H1 (cell line): Measurements from ENCODE around the gene SETDB2. TPM values are rescaled to one million over a fixed set of nuclear protein-coding genes. Genes with fewer than 3 reads are reported as not detected.

Experiments used
- BCL11A ChIP-seq, 2 experiments: IDR thresholded peaks; one replicate each; pipeline ENCODE4 v1.6.1; 2011; ENCODE audit warnings: low read depth in 2 of 2, low read length in 2 of 2, mild to moderate bottlenecking in 2 of 2
- CHD7 ChIP-seq: fragments of 300-600 bp; sonication (generic); IDR thresholded peaks from 2 replicates; pipeline ENCODE4 v1.7.1; 2012; ENCODE audit warnings: low read length, moderate library complexity, mild to moderate bottlenecking, inconsistent platforms; ENCODE audit not compliant: insufficient replicate concordance
- CREB1 ChIP-seq: IDR thresholded peaks from 2 replicates; pipeline ENCODE4 v1.6.1; 2012; ENCODE audit warnings: inconsistent platforms
- POLR2AphosphoS5 ChIP-seq: IDR thresholded peaks from 2 replicates; pipeline ENCODE4 v1.6.1; 2011; ENCODE audit warnings: low read depth, low read length
- RXRA ChIP-seq: IDR thresholded peaks from 2 replicates; pipeline ENCODE4 v1.6.1; 2011; ENCODE audit warnings: low read depth, mild to moderate bottlenecking, low read length, moderate library complexity; ENCODE audit not compliant: insufficient read depth
- SAP30 ChIP-seq: fragments of 300-600 bp; sonication (generic); IDR thresholded peaks from 2 replicates; pipeline ENCODE4 v1.7.1; 2012; ENCODE audit warnings: low read length, moderate library complexity, mild to moderate bottlenecking, inconsistent platforms; ENCODE audit not compliant: insufficient read depth, insufficient replicate concordance
- SUZ12 ChIP-seq: fragments of 200-600 bp; sonication (generic); IDR thresholded peaks from 2 replicates; pipeline ENCODE4 v1.6.1; 2012; ENCODE audit warnings: mild to moderate bottlenecking, inconsistent platforms, low read length, moderate library complexity, mixed read lengths
- TAF1 ChIP-seq: IDR thresholded peaks from 2 replicates; pipeline ENCODE4 v1.6.1; 2011; ENCODE audit warnings: mild to moderate bottlenecking, low read depth, low read length
- TAF7 ChIP-seq: optimal IDR thresholded peaks from 2 replicates; pipeline ENCODE3; 2011; ENCODE audit warnings: low read depth, mild to moderate bottlenecking, inconsistent platforms, low read length, moderate library complexity, borderline replicate concordance
- ZNF274 ChIP-seq: IDR thresholded peaks from 2 replicates; pipeline ENCODE4 v1.7.0; 2012; ENCODE audit warnings: low read length, borderline replicate concordance; ENCODE audit errors: extremely low read depth
- polyA plus RNA-seq, 7 experiments: library from polyadenylated mRNA; depleted of rRNA in 3 of 7; stranded (reverse) in 5 of 7; unstranded in 2 of 7; fragments of >200 nt in 5 of 7; fragments of 200-250 nt in 2 of 7; gene quantifications; 1 replicate in 5 of 7; 2 replicates in 1 of 7; 4 replicates in 1 of 7; pipeline versions ENCODE4 v1.2.1 to v1.2.3, GENCODE V29; 2011 to 2013; ENCODE audit warnings: missing spikeins in 2 of 7, mixed read lengths in 2 of 7
- total RNA-seq: library from RNA; stranded (reverse); fragmentation: NEBNext Ultra II Directional; extraction: Animal tissue kit (Norgen Biotek cat#: 25700); gene quantifications from 2 replicates; pipeline ENCODE4 v1.2.1, GENCODE V29; 2021

SETDB2 gene
- total and polyA plus RNA-seq, 2 of the 8 experiments (the other 6 are each of a cell fraction or from before 2014, with no cell fraction given) = 1.2 to 6.1 TPM

DNA sequence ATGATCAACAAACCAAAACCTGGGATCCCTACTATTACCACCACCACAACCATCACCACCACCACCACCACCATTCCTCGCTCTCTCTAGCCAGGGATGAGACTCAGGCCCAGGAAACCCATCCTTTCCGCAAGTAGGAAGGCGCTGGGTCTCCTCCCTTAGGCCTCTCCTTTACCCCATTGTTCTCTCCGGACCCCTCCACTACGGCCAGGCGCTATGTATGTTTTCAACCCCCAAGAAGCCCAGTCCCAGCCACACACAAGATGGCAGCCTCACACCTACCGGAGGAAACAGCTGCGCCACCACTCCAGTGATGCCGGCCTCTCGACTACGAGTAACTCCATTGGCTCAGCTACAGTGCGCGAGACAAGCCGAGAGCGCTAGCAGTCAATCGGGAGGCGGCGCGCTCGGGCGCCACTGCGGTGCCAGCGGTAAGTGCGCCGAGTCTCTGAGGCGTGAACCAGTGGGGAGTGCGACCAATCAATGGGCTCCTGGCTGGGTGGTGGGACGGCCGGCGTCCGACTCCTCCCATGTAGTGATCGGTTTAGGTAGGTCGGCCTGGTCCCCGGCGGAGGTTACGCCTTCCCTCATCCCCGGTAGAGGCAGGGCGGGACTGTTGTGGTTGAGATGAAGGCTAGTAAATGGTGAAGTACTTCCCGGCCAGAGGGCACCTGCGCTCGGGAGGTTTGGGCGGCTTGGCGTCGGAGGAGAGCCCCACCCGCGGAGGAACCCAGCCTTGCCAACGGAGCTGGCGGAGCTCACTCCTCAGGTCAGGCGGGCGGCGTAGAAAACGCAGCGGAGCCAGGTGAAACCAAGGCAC lies at the start of gene SETDB2, which contains the start of gene CAB39L (continued):
- no peak for TF ChIP-seq CHD7
- peak; percentile 84 for TF ChIP-seq TAF7
- TF ChIP-seq ZNF274 = no peak
- TF ChIP-seq CREB1 = peak; percentile 74
- TF ChIP-seq TAF1 = peak; percentile 94
- peak; percentile 89 for TF ChIP-seq POLR2AphosphoS5
- TF ChIP-seq SUZ12 = no peak
- TF ChIP-seq RXRA = no peak
- TF ChIP-seq SAP30 = no peak
- no peak for TF ChIP-seq BCL11A (IDR thresholded peaks at IDR 0.05; ENCODE audit: low read depth in 2 of 2, low read length in 2 of 2)
